IPS DF 6.9 (cell line): ENCODE measurements around the gene COL27A1.

Source experiments
- DNase-seq: peaks from one replicate; pipeline ENCODE4 v3.0.0-alpha.2; 2013; ENCODE audit warnings: low read depth, low spot score
- H3K27ac ChIP-seq: one replicate; pipeline ENCODE4 v1.5.1; 2013; ENCODE audit warnings: low read length, control low read depth
- H3K27me3 ChIP-seq: 2 replicates; pipeline ENCODE4 v1.6.1; 2013; ENCODE audit warnings: mild to moderate bottlenecking, low read length; ENCODE audit not compliant: control insufficient read depth, insufficient read depth
- H3K36me3 ChIP-seq: 2 replicates; pipeline ENCODE4 v1.6.1; 2013; ENCODE audit warnings: low read length; ENCODE audit not compliant: control insufficient read depth, insufficient read depth
- H3K4me1 ChIP-seq: 2 replicates; pipeline ENCODE4 v1.6.1; 2013; ENCODE audit warnings: low read length; ENCODE audit not compliant: control insufficient read depth, insufficient read depth
- H3K4me3 ChIP-seq: 2 replicates; pipeline ENCODE4 v1.5.1; 2013; ENCODE audit warnings: mild to moderate bottlenecking, low read length
- H3K9me3 ChIP-seq: 2 replicates; pipeline ENCODE4 v1.6.1; 2013; ENCODE audit warnings: low read length, inconsistent platforms; ENCODE audit not compliant: control insufficient read depth, insufficient read depth
- WGBS: extraction: QIAGEN DNeasy Blood & Tissue Kit; methylation state at CpG from one replicate; pipeline ENCODE4 v1.1.7; 2013; ENCODE audit warnings: mixed read lengths, missing lambda C conversion rate; ENCODE audit not compliant: insufficient read length, insufficient coverage; 5-methylcytosine and 5-hydroxymethylcytosine counted together

COL27A1 gene

GRCh38 chr9:114300153-114300845, 145.0 kb downstream of the COL27A1 start:
- Histone ChIP-seq H3K36me3 (no peaks in the 10 kb centered on the region; the same call in 1 of the 2 replicates), H3K4me1 (no peaks in the 10 kb centered on the region), H3K27ac (no peak overlapping the region), H3K4me3 (no peak overlapping the region), H3K9me3 (no peaks in the 10 kb centered on the region), H3K27me3 (no peaks in the 10 kb centered on the region)
- WGBS: no CpG with 5 or more reads among the region's 4 CpGs
- DNase-seq: no peak

DNA sequence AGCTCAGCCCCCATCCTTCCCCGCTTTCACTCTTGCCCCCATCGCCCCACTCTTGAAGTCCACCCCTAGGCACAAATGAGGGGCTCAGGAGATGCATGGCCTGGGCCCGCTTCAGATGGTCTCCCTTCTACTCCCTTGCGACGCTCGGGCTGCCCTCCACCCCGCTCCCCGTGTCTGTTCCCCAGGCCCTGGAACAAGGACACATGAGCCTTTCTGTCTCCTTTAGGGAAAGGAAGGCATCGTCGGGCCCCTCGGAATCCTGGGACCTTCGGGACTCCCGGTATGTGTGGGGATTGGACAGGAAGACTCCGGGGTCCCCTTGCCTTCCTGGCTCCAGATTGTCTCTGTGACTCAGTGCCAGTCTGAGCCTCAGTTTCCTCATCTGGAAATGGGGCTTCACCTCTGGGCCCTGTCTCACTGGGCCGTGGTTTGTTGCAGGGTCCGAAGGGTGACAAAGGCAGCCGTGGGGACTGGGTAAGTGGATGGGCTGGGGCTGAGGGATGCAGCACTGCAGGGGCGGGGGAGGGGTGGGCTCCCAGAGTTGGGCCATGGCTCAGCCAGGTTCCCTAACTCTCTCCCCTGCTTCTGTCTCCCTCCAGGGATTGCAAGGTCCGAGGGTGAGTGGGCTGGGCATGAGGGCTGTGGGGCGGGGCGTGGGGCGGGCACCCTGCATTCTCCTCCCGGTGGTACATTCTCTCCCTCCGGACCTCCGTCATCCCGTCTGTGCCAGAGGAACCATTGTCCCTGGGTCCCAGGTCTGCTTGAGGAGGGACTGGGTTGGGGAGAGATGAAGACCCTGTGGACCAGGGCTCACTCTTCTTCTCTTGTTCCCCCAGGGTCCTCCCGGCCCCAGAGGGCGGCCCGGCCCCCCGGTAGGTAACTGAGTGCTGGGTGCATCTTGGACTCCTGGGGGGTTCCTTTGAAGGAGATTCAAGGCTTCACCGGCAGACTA, 145.8 kb downstream of the COL27A1 start:
- Histone ChIP-seq H3K4me1 (no peaks in the 10 kb centered on the region), H3K36me3 (no peaks in the 10 kb centered on the region; the same call in 1 of the 2 replicates), H3K27ac (no peak overlapping the region), H3K4me3 (no peak overlapping the region), H3K9me3 (no peaks in the 10 kb centered on the region), H3K27me3 (no peaks in the 10 kb centered on the region)
- no peak for DNase-seq
- no CpG with 5 or more reads among the region's 31 CpGs for WGBS

DNA sequence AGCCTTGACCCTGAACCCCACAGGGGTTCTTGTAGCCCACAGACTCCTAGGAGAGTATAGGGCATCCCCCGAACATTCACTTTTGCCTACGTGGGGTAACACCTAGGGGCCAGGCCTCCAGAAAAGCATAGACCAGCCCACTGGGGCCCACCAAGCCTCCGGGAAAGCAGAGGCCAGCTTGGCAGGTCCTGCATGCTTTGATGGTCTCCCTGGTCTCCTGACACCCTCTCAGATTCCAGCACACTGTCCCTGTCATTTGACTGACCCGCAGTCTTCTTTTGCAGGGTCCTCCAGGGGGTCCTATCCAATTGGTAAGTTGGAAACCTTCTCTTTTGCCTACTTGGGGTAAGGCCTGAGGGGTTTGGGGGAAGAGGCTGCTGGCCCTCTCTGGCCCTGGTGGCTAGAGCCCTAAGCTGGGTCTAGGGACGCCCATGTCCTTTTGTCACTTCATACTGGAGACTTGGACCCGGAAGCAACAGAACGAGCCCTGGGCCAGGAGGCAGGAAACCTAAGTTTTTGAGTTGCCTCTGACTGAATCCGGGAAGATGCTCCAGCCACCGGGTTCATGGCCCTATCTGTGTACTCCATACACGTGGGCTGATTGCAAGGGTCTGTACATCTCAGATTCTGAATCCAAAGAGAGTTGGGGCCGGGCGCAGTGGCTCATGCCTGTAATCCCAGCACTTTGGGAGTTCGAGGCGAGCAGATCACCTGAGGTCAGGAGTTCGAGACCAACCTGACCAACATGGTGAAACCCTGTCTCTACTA, 146.6 kb downstream of the COL27A1 start:
- H3K27me3 ChIP-seq: no peaks in the 10 kb centered on the region
- no peak overlapping the region for H3K4me3 ChIP-seq
- no CpG with 5 or more reads among the region's 15 CpGs for WGBS
- no peaks in the 10 kb centered on the region for H3K9me3 ChIP-seq
- H3K4me1 ChIP-seq: no peaks in the 10 kb centered on the region; the same call in 1 of the 2 replicates
- H3K27ac ChIP-seq: no peak overlapping the region
- no peak for DNase-seq
- H3K36me3 ChIP-seq: no peaks in the 10 kb centered on the region; the same call in 1 of the 2 replicates

- Histone ChIP-seq H3K9me3 (no peaks in the 10 kb centered on the region), H3K4me1 (no peaks in the 10 kb centered on the region; the same call in 1 of the 2 replicates), H3K4me3 (no peak overlapping the region), H3K36me3 (peaks cover 2% of the 10 kb centered on the region; the same call in 1 of the 2 replicates), H3K27me3 (no peaks in the 10 kb centered on the region), H3K27ac (no peak overlapping the region)
- no peak for DNase-seq
- WGBS: no CpG with 5 or more reads among the region's 6 CpGs
Measured at GRCh38 chr9:114302727-114303126, 147.4 kb downstream of the COL27A1 start.

- WGBS: no CpG with 5 or more reads among the region's 5 CpGs
Measured at GRCh38 chr9:114303571-114303970, 148.2 kb downstream of the COL27A1 start.

GRCh38 chr9:114303977-114304376, 148.6 kb downstream of the COL27A1 start:
- no peak for DNase-seq
- no peaks in the 10 kb centered on the region for H3K9me3 ChIP-seq
- H3K4me1 ChIP-seq: no peaks in the 10 kb centered on the region; the same call in 1 of the 2 replicates
- no peak overlapping the region for H3K4me3 ChIP-seq
- H3K27ac ChIP-seq: no peak overlapping the region
- no CpG with 5 or more reads among the region's 4 CpGs for WGBS
- H3K36me3 ChIP-seq: peaks cover 2% of the 10 kb centered on the region; the same call in 1 of the 2 replicates
- no peaks in the 10 kb centered on the region for H3K27me3 ChIP-seq

More at GRCh38 chr9:114303571-114303970, 148.2 kb downstream of the COL27A1 start:
- peaks cover 2% of the 10 kb centered on the region; the same call in 1 of the 2 replicates for H3K36me3 ChIP-seq
- no peak for DNase-seq
- H3K9me3 ChIP-seq: no peaks in the 10 kb centered on the region
- no peak overlapping the region for H3K4me3 ChIP-seq
- no peak overlapping the region for H3K27ac ChIP-seq
- H3K27me3 ChIP-seq: no peaks in the 10 kb centered on the region
- no peaks in the 10 kb centered on the region; the same call in 1 of the 2 replicates for H3K4me1 ChIP-seq

GRCh38 chr9:114304416-114305188, 149.3 kb downstream of the COL27A1 start:
- H3K36me3 ChIP-seq: peaks cover 2% of the 10 kb centered on the region; the same call in 1 of the 2 replicates
- no peak for DNase-seq

GRCh38 chr9:114307899-114308267, 152.5 kb downstream of the COL27A1 start:
- no peaks in the 10 kb centered on the region for H3K9me3 ChIP-seq
- no peaks in the 10 kb centered on the region; the same call in 1 of the 2 replicates for H3K4me1 ChIP-seq
- no peaks in the 10 kb centered on the region for H3K27me3 ChIP-seq
- H3K36me3 ChIP-seq: 0 out of 2 replicates have a peak, but pooled peaks cover 2% of the 10 kb centered on the region
- H3K4me3 ChIP-seq: no peak overlapping the region
- no CpG with 5 or more reads among the region's 6 CpGs for WGBS
- H3K27ac ChIP-seq: no peak overlapping the region
- DNase-seq: no peak

More at GRCh38 chr9:114304416-114305188, 149.3 kb downstream of the COL27A1 start:
- H3K4me3 ChIP-seq: no peak overlapping the region
- no peaks in the 10 kb centered on the region for H3K9me3 ChIP-seq
- no peak overlapping the region for H3K27ac ChIP-seq
- no CpG with 5 or more reads among the region's 10 CpGs for whole genome bisulfite sequencing
- H3K27me3 ChIP-seq: no peaks in the 10 kb centered on the region
- no peaks in the 10 kb centered on the region; the same call in 1 of the 2 replicates for H3K4me1 ChIP-seq

GRCh38 chr9:114308361-114308950, 153.1 kb downstream of the COL27A1 start:
- no peak overlapping the region for H3K27ac ChIP-seq
- H3K9me3 ChIP-seq: no peaks in the 10 kb centered on the region
- H3K27me3 ChIP-seq: no peaks in the 10 kb centered on the region
- DNase-seq: no peak
- no peaks in the 10 kb centered on the region; the same call in 1 of the 2 replicates for H3K4me1 ChIP-seq
- 0 out of 2 replicates have a peak, but pooled peaks cover 2% of the 10 kb centered on the region for H3K36me3 ChIP-seq
- H3K4me3 ChIP-seq: no peak overlapping the region
- WGBS: no CpG with 5 or more reads among the region's 13 CpGs
